K562 (cell line): ENCODE measurements around the gene CATSPER1.

Source experiments
- SPI1 ChIP-seq: IDR thresholded peaks from 2 replicates; pipeline ENCODE4 v1.6.1; 2011; ENCODE audit warnings: low read depth, low read length, control low read depth, borderline replicate concordance
- TF ChIP-seq, protein P1 (sequence below): sonication (generic); formaldehyde crosslinking; IDR thresholded peaks from 2 replicates; pipeline ENCODE4 v1.8.1; 2023; ENCODE audit warnings: mild to moderate bottlenecking, missing genetic modification reagents, moderate library complexity
- TF ChIP-seq, protein P2 (sequence below), 2 experiments: fragments of 450-650 bp; formaldehyde crosslinking in 1 of 2; IDR thresholded peaks; 2 replicates each; pipeline versions ENCODE4 v1.4.0 to v1.6.1; 2014 to 2020; ENCODE audit warnings: mild to moderate bottlenecking in 2 of 2, borderline replicate concordance in 1 of 2, low read depth in 1 of 2
- TF ChIP-seq, protein P3 (sequence below): sonication (generic); formaldehyde crosslinking; IDR thresholded peaks from 2 replicates; pipeline ENCODE4 v1.8.1; 2023; ENCODE audit warnings: mild to moderate bottlenecking, missing genetic modification reagents

GRCh38 chr11:66003291-66003690 lies 23.0 kb downstream of the CATSPER1 start:
- TF ChIP-seq, protein P1, sequence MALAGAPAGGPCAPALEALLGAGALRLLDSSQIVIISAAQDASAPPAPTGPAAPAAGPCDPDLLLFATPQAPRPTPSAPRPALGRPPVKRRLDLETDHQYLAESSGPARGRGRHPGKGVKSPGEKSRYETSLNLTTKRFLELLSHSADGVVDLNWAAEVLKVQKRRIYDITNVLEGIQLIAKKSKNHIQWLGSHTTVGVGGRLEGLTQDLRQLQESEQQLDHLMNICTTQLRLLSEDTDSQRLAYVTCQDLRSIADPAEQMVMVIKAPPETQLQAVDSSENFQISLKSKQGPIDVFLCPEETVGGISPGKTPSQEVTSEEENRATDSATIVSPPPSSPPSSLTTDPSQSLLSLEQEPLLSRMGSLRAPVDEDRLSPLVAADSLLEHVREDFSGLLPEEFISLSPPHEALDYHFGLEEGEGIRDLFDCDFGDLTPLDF (CRISPR knock-in tag), result no peak
- no peak for TF ChIP-seq SPI1
- TF ChIP-seq, protein P2, sequence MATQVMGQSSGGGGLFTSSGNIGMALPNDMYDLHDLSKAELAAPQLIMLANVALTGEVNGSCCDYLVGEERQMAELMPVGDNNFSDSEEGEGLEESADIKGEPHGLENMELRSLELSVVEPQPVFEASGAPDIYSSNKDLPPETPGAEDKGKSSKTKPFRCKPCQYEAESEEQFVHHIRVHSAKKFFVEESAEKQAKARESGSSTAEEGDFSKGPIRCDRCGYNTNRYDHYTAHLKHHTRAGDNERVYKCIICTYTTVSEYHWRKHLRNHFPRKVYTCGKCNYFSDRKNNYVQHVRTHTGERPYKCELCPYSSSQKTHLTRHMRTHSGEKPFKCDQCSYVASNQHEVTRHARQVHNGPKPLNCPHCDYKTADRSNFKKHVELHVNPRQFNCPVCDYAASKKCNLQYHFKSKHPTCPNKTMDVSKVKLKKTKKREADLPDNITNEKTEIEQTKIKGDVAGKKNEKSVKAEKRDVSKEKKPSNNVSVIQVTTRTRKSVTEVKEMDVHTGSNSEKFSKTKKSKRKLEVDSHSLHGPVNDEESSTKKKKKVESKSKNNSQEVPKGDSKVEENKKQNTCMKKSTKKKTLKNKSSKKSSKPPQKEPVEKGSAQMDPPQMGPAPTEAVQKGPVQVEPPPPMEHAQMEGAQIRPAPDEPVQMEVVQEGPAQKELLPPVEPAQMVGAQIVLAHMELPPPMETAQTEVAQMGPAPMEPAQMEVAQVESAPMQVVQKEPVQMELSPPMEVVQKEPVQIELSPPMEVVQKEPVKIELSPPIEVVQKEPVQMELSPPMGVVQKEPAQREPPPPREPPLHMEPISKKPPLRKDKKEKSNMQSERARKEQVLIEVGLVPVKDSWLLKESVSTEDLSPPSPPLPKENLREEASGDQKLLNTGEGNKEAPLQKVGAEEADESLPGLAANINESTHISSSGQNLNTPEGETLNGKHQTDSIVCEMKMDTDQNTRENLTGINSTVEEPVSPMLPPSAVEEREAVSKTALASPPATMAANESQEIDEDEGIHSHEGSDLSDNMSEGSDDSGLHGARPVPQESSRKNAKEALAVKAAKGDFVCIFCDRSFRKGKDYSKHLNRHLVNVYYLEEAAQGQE (IDR thresholded peaks at IDR 0.05; ENCODE audit: borderline replicate concordance), result no peak
- TF ChIP-seq, protein P2 (CRISPR knock-in tag; IDR thresholded peaks at IDR 0.05; ENCODE audit: low read depth), result no peak
- TF ChIP-seq, protein P3, sequence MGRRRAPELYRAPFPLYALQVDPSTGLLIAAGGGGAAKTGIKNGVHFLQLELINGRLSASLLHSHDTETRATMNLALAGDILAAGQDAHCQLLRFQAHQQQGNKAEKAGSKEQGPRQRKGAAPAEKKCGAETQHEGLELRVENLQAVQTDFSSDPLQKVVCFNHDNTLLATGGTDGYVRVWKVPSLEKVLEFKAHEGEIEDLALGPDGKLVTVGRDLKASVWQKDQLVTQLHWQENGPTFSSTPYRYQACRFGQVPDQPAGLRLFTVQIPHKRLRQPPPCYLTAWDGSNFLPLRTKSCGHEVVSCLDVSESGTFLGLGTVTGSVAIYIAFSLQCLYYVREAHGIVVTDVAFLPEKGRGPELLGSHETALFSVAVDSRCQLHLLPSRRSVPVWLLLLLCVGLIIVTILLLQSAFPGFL, result no peak
